Mammary epithelial cell (primary cell): ENCODE data around the gene FERMT3.

Experiments
- CTCF ChIP-seq, 2 donors: IDR thresholded peaks in 1 of 2; conservative IDR thresholded peaks in 1 of 2; 2 replicates each; pipeline ENCODE4 v1.5.1; 2011 to 2012; ENCODE audit warnings: inconsistent platforms in 2 of 2, low read length in 2 of 2, mild to moderate bottlenecking in 2 of 2, control low read depth in 1 of 2, low read depth in 1 of 2; ENCODE audit not compliant: insufficient read depth in 1 of 2; ENCODE audit errors: extremely low read depth in 1 of 2
- EZH2 ChIP-seq: IDR thresholded peaks from 2 replicates; pipeline ENCODE4 v1.6.1; 2012; ENCODE audit warnings: low read length, inconsistent platforms, borderline replicate concordance

- no peak for TF ChIP-seq CTCF (conservative IDR thresholded peaks at IDR 0.05 in 1 of 2, IDR thresholded peaks at IDR 0.05 in 1 of 2; ENCODE audit: extremely low read depth in 1 of 2, insufficient read depth in 1 of 2, low read depth in 1 of 2, low read length in 2 of 2)
- no peak for TF ChIP-seq EZH2
Measured at GRCh38 chr11:64266339-64266738, 59.8 kb downstream of the FERMT3 start.
